K562 (cell line): ENCODE results near the gene IFT25. TPM values are rescaled to one million over a fixed set of nuclear protein-coding genes. Genes with fewer than 3 reads are reported as not detected.

Experiments
- EP300 ChIP-seq: IDR thresholded peaks from 2 replicates; pipeline ENCODE4 v1.6.1; 2012; ENCODE audit warnings: low read length, improper control_type of control experiment
- IRF1 ChIP-seq: sonication (generic); formaldehyde crosslinking; IDR thresholded peaks from 2 replicates; pipeline ENCODE4 v1.8.0; 2022; ENCODE audit warnings: missing genetic modification reagents, mild to moderate bottlenecking, borderline replicate concordance
- IRF2 ChIP-seq: sonication (generic); formaldehyde crosslinking; IDR thresholded peaks from 2 replicates; pipeline ENCODE4 v1.8.1; 2022; ENCODE audit warnings: mild to moderate bottlenecking, missing genetic modification reagents
- JUND ChIP-seq, 2 experiments: IDR thresholded peaks; 2 replicates in 1 of 2; 3 replicates in 1 of 2; pipeline ENCODE4 v1.6.1; 2011; ENCODE audit warnings: borderline replicate concordance in 2 of 2, low read depth in 2 of 2, low read length in 2 of 2, improper control_type of control experiment in 1 of 2, missing biosample characterization in 1 of 2, missing genetic modification characterization in 1 of 2, missing genetic modification reagents in 1 of 2
- MNT ChIP-seq, 2 experiments: fragments of 450-650 bp; conservative IDR thresholded peaks; 2 replicates each; pipeline ENCODE4 v1.6.1; 2017; ENCODE audit warnings: mild to moderate bottlenecking in 2 of 2, moderate library complexity in 2 of 2
- RBM25 ChIP-seq: fragments of 200-400 bp; formaldehyde crosslinking; IDR thresholded peaks from 2 replicates; pipeline ENCODE4 v1.6.1; 2018; ENCODE audit warnings: low read length, low read depth, moderate library complexity; ENCODE audit not compliant: severe bottlenecking
- SMAD3 ChIP-seq: fragments of 450-650 bp; formaldehyde crosslinking; conservative IDR thresholded peaks from 2 replicates; pipeline ENCODE4 v1.4.0; 2020; ENCODE audit warnings: mild to moderate bottlenecking
- SMC3 ChIP-seq: conservative IDR thresholded peaks from 2 replicates; pipeline ENCODE4 v1.6.1; 2011; ENCODE audit warnings: low read depth, low read length, improper control_type of control experiment; ENCODE audit not compliant: insufficient read depth
- polyA plus RNA-seq, 8 experiments: library from polyadenylated mRNA; depleted of rRNA in 4 of 8; stranded (reverse) in 5 of 8; unstranded in 3 of 8; fragments of >200 nt; fragmentation: Nextera tagmentation in 2 of 8; fragmentation: Illumina TruSeq in 1 of 8; extraction: Ambion mirVana in 2 of 8; extraction: Trizol in 1 of 8; gene quantifications; 2 replicates each; pipeline versions ENCODE4 v1.2.1 to v1.2.3, GENCODE V29; 2011 to 2014; ENCODE audit warnings: inconsistent platforms in 1 of 8, missing spikeins in 1 of 8
- total RNA-seq, 7 experiments: library from RNA; depleted of rRNA in 6 of 7; stranded (reverse); fragments of >200 nt in 6 of 7; fragmentation: Illumina TruSeq in 2 of 7; extraction: Trizol in 2 of 7; gene quantifications; 2 replicates each; pipeline versions ENCODE4 v1.2.1 to v1.2.3, GENCODE V29; 2011 to 2021; ENCODE audit warnings: low replicate concordance in 1 of 7

Gene IFT25
- total and polyA plus RNA-seq, 9 of the 15 experiments (the other 6 are each of a cell fraction or from before 2014, with no cell fraction given): 93.6 to 209 (median 167) TPM

GRCh38 chr1:53962395-53962794 is 16.9 kb upstream of the IFT25 start (continued):
- TF ChIP-seq IRF2: no peak
- TF ChIP-seq IRF1 (CRISPR knock-in tag): no peak
- TF ChIP-seq EP300: no peak
- TF ChIP-seq JUND (IDR thresholded peaks at IDR 0.05; ENCODE audit: borderline replicate concordance, low read depth, low read length): peak; percentile 22; the same call in 1 of the 2 replicates
- no peak for TF ChIP-seq JUND (tag; IDR thresholded peaks at IDR 0.05; ENCODE audit: borderline replicate concordance, low read depth, low read length)
- TF ChIP-seq RBM25: no peak
- TF ChIP-seq SMAD3 (CRISPR knock-in tag): 0 out of 2 replicates have a peak, but pooled peaks have one; percentile 30
- TF ChIP-seq MNT (conservative IDR thresholded peaks at IDR 0.05): peak in 1 of 2 experiments; percentile 35; a peak in 1 of 4 replicates
- no peak for TF ChIP-seq SMC3
